Measurements from ENCODE around the gene BHLHA15.

GRCh38 chr7:98194672-98195457, 16.4 kb upstream of the BHLHA15 start:
- TF ChIP-seq, protein P1, sequence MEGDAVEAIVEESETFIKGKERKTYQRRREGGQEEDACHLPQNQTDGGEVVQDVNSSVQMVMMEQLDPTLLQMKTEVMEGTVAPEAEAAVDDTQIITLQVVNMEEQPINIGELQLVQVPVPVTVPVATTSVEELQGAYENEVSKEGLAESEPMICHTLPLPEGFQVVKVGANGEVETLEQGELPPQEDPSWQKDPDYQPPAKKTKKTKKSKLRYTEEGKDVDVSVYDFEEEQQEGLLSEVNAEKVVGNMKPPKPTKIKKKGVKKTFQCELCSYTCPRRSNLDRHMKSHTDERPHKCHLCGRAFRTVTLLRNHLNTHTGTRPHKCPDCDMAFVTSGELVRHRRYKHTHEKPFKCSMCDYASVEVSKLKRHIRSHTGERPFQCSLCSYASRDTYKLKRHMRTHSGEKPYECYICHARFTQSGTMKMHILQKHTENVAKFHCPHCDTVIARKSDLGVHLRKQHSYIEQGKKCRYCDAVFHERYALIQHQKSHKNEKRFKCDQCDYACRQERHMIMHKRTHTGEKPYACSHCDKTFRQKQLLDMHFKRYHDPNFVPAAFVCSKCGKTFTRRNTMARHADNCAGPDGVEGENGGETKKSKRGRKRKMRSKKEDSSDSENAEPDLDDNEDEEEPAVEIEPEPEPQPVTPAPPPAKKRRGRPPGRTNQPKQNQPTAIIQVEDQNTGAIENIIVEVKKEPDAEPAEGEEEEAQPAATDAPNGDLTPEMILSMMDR (IDR thresholded peaks at IDR 0.05 in 8 of 11, conservative IDR thresholded peaks at IDR 0.05 in 3 of 11): no peak
- TF ChIP-seq POLR2A (IDR thresholded peaks at IDR 0.05): no peak

All from spleen (tissue), 7 donors.